HL-60/S4 (cell line): Measurements from ENCODE around the gene AGXT2.

Source experiments
- in situ Hi-C: fragments of 300-500 bp; cut with MboI; formaldehyde crosslinking; loops from 2 replicates; pipeline ENCODE4 v1.14.3; 2022; ENCODE audit warnings: low sequenced_read_pairs

The AGXT2 gene

GRCh38 chr5:35023391-35024178 lies 24.2 kb downstream of the AGXT2 start:
- in situ Hi-C loops: loop anchor here (25.0 kb wide), 1 partner anchor 536 kb away; no protein-coding TSS in a partner anchor

GRCh38 chr5:35016174-35017051 lies 31.3 kb downstream of the AGXT2 start:
- in situ Hi-C loops: loop anchor here (25.0 kb wide), 1 partner anchor 529 kb away; no protein-coding TSS in a partner anchor

DNA sequence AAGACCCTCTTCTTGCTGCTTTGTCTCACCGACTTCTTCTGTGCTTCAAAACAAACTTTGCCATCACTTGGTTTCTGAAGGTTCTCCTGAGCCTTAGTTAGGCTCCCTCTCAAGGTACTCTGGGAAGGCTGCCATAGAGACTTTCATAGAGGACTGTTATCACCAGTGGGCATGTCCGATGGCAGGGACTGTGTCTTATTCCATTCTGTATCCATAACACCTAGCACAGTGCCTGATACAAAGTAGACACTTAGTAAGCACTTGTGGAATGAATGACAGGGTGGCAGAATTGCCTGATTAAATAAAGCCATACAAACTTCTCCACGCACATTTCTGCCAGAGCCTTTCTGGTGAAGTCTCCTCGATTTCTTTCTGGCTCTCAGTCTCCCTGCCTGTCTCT lies 32.7 kb downstream of the AGXT2 start:
- in situ Hi-C loops: loop anchor here (25.0 kb wide), 1 partner anchor 528 kb away; no protein-coding TSS in a partner anchor

- in situ Hi-C loops: loop anchor here (25.0 kb wide), 1 partner anchor 525 kb away; no protein-coding TSS in a partner anchor
These were observed 35.0 kb downstream of the AGXT2 start for GRCh38 chr5:35012796-35013195.

GRCh38 chr5:35012365-35012764 lies 35.4 kb downstream of the AGXT2 start:
- in situ Hi-C loops: loop anchor here (25.0 kb wide), 1 partner anchor 525 kb away; no protein-coding TSS in a partner anchor

DNA sequence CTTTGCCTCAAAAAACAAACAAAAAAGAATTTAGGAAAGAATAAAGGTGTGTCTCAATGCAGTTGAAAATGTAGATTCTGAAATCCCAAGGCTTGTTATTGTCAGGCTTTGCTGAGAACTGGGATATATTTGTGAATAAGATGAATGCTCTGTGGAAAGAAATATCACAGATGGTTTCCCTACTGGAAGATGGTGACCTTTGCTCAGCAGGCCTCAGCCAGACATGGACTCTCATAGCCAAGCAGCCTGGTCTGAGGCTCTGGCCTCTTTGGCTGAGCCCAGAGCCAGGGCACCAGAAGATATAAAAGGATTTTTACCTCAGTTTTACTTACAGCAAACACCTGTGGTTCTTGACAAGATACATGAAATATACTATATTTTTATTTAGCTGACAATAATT lies 37.1 kb downstream of the AGXT2 start:
- in situ Hi-C loops: loop anchor here (25.0 kb wide), 1 partner anchor 523 kb away; no protein-coding TSS in a partner anchor

DNA sequence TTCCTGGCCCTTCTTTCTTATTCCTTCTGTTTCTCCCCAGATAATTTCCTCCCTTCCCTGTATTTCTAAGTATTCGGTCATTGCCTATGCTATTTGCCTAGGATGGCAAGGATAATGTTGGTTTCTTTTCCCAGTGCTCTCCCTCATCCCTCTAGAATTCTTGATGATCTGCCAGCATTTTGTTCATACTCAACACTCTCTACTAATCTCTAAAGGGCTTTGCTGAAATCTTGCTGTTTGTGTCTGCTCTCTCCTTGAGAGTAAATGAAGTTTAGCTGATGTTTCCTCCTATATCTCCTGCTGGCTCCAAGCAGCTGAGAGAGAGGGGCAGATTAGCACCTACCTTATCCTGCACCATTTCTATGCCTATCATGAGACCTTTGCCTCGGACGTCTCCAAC lies 38.1 kb downstream of the AGXT2 start:
- in situ Hi-C loops: loop anchor here (25.0 kb wide), 1 partner anchor 522 kb away; no protein-coding TSS in a partner anchor

- in situ Hi-C loops: loop anchor here (25.0 kb wide), 1 partner anchor 522 kb away; no protein-coding TSS in a partner anchor
These were observed 38.7 kb downstream of the AGXT2 start for GRCh38 chr5:35009019-35009418.

DNA sequence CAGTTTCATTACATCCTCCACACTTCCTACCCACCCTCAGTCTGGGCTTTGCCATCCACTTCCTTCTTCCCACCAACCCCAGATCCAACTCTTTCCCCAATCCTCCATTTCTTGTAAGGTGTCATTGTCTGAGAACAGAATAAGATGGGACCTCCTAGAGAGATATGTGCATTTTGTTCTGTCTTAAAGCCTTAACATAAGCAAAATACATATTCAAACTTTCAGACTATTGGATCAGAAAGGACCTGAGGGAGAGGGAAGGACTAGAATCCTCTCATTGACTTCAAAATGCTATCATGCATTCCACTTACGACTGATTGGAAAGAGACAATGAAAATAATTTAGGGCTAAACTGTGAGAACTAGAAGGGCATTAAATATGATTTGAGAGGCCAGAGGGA lies 43.0 kb downstream of the AGXT2 start:
- in situ Hi-C loops: loop anchor here (25.0 kb wide), 1 partner anchor 517 kb away; no protein-coding TSS in a partner anchor

DNA sequence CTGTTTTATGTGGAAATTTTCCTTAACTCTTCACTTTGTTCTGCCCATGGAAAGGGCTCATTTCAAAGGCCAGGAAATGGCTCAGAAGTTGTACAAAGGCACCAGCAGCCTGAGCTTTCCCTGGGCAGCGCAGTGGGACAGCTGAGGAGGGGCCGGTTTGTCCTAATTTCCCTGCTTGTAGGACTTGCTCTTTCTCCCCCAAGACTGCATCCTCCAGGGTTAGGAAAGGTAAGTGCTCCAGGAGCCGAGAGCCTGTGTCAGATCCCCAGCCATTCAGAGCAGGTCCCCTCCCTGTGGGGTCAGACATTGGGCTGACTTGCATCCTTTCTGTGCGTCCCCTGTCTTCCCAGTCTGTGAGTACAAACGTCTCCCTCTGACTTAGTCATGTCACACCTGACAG lies 43.5 kb downstream of the AGXT2 start:
- in situ Hi-C loops: loop anchor here (25.0 kb wide), 1 partner anchor 517 kb away; no protein-coding TSS in a partner anchor

DNA sequence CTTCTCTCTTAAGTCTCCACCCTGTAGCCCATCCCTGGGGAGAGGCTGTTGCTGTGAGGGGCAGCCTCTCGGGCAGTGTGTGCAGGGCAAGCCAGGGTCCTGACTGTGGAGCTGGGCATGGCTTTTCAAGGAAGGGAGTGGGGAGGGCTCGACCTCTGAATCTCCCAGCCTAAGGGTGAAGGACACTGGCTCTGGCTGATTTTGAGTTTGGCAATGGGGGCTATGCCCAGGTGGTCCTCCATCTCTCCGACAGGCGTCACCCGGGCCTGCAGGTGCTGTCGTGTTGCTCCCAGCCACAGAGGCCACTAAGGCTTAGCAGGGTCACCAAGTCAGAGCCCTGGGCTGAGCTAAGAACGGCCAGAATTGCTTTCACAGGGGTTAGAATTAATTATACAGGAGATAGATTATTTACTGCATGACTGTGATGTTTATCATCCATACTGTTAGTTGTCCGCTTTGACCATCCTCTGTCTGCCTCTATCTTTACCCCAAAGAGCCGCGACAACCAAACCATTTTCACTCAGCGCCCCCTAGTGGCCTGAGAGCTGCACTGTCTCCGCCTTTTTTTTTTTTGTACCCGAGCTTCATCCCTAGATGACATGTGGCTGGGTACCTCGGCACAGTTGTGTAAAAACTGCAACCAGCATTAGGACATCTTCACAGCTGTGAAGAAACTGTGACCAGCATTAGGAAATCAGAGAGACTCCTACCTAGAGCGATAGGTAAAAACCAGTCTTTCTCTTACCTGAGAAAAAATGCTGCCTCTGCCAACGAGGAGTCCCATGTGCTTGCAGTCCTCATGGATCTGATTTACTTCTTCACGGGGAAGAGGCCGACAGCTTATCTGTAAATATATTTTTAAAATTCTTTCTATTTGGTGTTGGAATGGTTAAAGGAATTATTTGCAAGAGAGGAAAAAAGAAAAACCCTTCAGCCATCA lies 44.5 kb downstream of the AGXT2 start:
- in situ Hi-C loops: loop anchor here (25.0 kb wide), 1 partner anchor 516 kb away; no protein-coding TSS in a partner anchor

- in situ Hi-C loops: loop anchor here (25.0 kb wide), 1 partner anchor 515 kb away; no protein-coding TSS in a partner anchor
These were observed 45.3 kb downstream of the AGXT2 start for GRCh38 chr5:35002459-35002858.

- in situ Hi-C loops: loop anchor here (25.0 kb wide), 1 partner anchor 515 kb away; no protein-coding TSS in a partner anchor
These were observed 45.9 kb downstream of the AGXT2 start for GRCh38 chr5:35001842-35002241.

- in situ Hi-C loops: no loop called here
These were observed 49.5 kb downstream of the AGXT2 start for GRCh38 chr5:34998058-34998789.

DNA sequence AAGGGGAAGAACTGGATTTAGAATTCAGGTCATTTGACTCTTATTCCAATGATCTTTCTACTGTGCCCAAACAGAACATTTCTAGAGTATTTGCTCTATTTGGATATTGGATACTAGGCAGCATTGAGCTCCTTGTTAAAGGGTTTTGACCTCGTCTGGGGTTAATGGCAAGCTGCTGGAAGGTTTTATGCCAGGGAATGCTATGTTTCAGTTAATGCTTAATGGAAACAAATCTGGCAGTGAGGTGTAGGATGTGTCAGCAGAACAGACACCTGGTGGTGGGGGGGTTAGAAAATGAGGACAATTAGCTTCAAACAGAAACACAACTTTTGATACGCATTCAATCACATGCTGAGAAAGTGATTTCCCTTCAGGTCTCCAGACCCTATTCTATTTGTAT lies 51.5 kb downstream of the AGXT2 start:
- in situ Hi-C loops: no loop called here

DNA sequence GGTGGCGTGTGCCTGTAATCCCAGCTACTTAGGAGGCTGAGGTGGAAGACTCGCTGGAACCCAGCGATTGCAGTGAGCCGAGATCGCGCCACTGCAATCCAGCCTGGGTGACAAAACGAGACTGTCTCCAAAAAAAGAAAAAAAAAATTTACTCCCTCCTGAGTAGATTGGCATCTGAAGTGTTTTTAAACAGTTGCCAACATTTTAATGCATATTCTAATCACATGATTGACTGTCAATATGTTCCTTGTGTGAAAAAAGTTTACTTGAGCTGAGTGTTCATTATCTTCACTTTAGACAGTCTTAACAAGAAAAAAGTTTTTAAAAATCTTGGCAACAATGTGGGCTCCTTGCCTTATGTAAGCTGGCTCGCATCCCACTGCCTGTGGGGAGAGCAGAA lies 53.8 kb downstream of the AGXT2 start:
- in situ Hi-C loops: no loop called here

DNA sequence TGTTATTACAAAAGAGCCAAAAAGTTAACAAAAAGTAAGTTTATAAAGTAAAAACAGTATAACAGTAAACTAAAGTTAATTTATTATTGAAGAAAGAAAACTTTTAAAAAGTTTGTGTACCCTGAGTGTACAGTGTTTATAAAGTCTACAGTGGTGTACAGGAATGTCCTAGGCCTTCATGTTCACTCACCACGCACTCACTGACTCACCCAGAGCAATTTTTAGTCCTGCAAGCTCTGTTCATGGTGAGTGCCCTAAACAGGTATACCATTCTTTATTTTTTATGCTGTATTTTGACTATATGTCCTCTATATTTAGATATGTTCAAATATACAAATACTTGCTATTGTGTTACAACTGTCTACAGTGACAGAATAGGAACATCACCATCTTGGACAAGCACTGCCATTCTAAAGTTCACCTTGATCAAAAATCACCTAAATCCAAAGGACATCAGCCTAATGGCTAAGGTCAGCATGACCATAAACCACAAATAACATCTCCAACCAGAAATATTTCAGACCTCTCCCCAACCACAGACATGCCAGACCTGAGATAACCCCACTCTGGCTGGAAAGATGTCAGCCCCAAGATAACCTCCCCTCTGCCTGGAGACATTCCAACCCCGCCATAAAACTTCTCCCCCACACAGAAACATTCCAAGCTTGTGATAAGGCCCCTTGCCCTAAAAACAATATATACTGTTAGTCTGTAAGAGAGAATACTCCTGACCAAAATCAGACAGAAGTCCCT lies 56.1 kb downstream of the AGXT2 start:
- in situ Hi-C loops: no loop called here

- in situ Hi-C loops: no loop called here
These were observed 60.8 kb downstream of the AGXT2 start for GRCh38 chr5:34986965-34987364.

DNA sequence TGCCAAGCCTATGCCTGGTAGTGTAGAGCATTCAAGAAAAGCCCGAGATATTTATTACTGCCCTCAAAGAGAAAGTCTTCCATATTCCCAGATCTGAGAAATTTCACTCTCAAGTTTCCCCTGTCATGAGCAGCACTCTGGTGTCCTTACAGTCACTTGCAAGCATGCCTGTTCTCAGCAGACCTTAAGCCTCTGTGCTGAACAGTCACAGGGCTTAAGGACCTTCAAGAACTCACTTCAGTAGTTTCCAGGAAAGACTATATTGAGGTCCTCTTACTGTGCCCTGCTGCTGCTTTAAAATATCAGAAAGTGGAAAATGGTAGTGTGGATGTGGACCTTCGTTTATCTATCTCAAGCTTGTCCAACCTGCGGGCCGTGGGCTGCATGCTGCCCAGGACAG lies 64.9 kb downstream of the AGXT2 start:
- in situ Hi-C loops: no loop called here
